ENCODE data around the gene ULBP2. TPM values are rescaled to one million over a fixed set of nuclear protein-coding genes. Genes with fewer than 3 reads are reported as not detected.
"Not testable (repeated sequence)": the region's sequence is repeated elsewhere in the genome, so short reads cannot be mapped to it uniquely, and the experiment has no call there.

ULBP2 gene
- total RNA-seq, 1 experiment from 2014 or later = 0.13 TPM

- CTCF ChIA-PET = no interaction called here
- TF ChIP-seq ZNF219 (CRISPR knock-in tag; IDR thresholded peaks at IDR 0.05; ENCODE audit: borderline replicate concordance) (no peak), ZNF396 (CRISPR knock-in tag; IDR thresholded peaks at IDR 0.05; ENCODE audit: borderline replicate concordance) (no peak), FOXJ3 (CRISPR knock-in tag; IDR thresholded peaks at IDR 0.05; ENCODE audit: borderline replicate concordance) (no peak), ZNF263 (CRISPR knock-in tag; IDR thresholded peaks at IDR 0.05; ENCODE audit: low read depth) (no peak), TP53 (CRISPR knock-in tag; IDR thresholded peaks at IDR 0.05) (no peak), CTCF (IDR thresholded peaks at IDR 0.05) (no peak), USF1 (CRISPR knock-in tag; IDR thresholded peaks at IDR 0.05) (no peak), ELF4 (CRISPR knock-in tag; IDR thresholded peaks at IDR 0.05; ENCODE audit: low read depth) (no peak), SOX15 (CRISPR knock-in tag; IDR thresholded peaks at IDR 0.05) (no peak), ATF6 (CRISPR knock-in tag; IDR thresholded peaks at IDR 0.05) (no peak), GTF2I (CRISPR knock-in tag; conservative IDR thresholded peaks at IDR 0.05) (no peak), ZNF512 (CRISPR knock-in tag; IDR thresholded peaks at IDR 0.05; ENCODE audit: borderline replicate concordance) (no peak), CREB1 (CRISPR knock-in tag; IDR thresholded peaks at IDR 0.05) (no peak), SP1 (CRISPR knock-in tag; conservative IDR thresholded peaks at IDR 0.05) (no peak), AFF4 (CRISPR knock-in tag; IDR thresholded peaks at IDR 0.05; ENCODE audit: borderline replicate concordance) (no peak), MAX (CRISPR knock-in tag; IDR thresholded peaks at IDR 0.05) (no peak), ARID4B (CRISPR knock-in tag; IDR thresholded peaks at IDR 0.05; ENCODE audit: borderline replicate concordance) (no peak)
- H3K4me3 Mint-ChIP-seq = no peak overlapping the region
- H3K27me3 Mint-ChIP-seq (ENCODE audit: low read depth) = peaks cover 97% of the 10 kb centered on the region
- POLR2A ChIA-PET = no interaction called here
- peaks cover 5% of the 10 kb centered on the region; the same call in 1 of the 2 replicates for H3K36me3 Mint-ChIP-seq
- no peaks in the 10 kb centered on the region for H3K9me3 Mint-ChIP-seq
- no peak for ATAC-seq
- no peak overlapping the region for H3K27ac Mint-ChIP-seq
- H3K4me1 Mint-ChIP-seq = peaks cover 13% of the 10 kb centered on the region
- no peak for DNase-seq (ENCODE audit: low spot score)
Measured at GRCh38 chr6:149969635-149970034, 27.8 kb downstream of the ULBP2 start.

GRCh38 chr6:149974394-149974793 is 32.6 kb downstream of the ULBP2 start:
- POLR2A ChIA-PET; H3K4me3 Mint-ChIP-seq; H3K36me3 Mint-ChIP-seq; DNase-seq (ENCODE audit: low spot score); H3K9me3 Mint-ChIP-seq; H3K27ac Mint-ChIP-seq; H3K4me1 Mint-ChIP-seq: not testable (repeated sequence)
- peaks cover 96% of the 10 kb centered on the region for H3K27me3 Mint-ChIP-seq (ENCODE audit: low read depth)
- CTCF ChIA-PET = interaction anchor here (0.6 kb wide), 1 partner anchor 106 kb away, joined by 5 read pairs; no protein-coding TSS in a partner anchor
- 0 out of 2 replicates have a peak, but pooled peaks have one; percentile 36 for ATAC-seq

All from WTC11 (cell line).